Keratinocyte (primary cell): ENCODE measurements around the gene MINK1.
"Not testable (repeated sequence)": the region's sequence is repeated elsewhere in the genome, so short reads cannot be mapped to it uniquely, and the experiment has no call there.

Experiments used
- EZH2 ChIP-seq: IDR thresholded peaks from one replicate; pipeline ENCODE4 v1.6.1; 2012; ENCODE audit warnings: inconsistent platforms, mild to moderate bottlenecking, low read length, moderate library complexity
- TF ChIP-seq, protein P1 (sequence below), 3 experiments: IDR thresholded peaks in 1 of 3; conservative IDR thresholded peaks in 1 of 3; optimal IDR thresholded peaks in 1 of 3; 2 replicates in 2 of 3; 3 replicates in 1 of 3; pipeline versions ENCODE3 to v1.5.1; 2011; ENCODE audit warnings: low read length in 3 of 3, mild to moderate bottlenecking in 3 of 3, moderate library complexity in 2 of 3, control low read depth in 1 of 3, inconsistent platforms in 1 of 3; ENCODE audit not compliant: insufficient read depth in 2 of 3; ENCODE audit errors: extremely low read depth in 1 of 3

DNA sequence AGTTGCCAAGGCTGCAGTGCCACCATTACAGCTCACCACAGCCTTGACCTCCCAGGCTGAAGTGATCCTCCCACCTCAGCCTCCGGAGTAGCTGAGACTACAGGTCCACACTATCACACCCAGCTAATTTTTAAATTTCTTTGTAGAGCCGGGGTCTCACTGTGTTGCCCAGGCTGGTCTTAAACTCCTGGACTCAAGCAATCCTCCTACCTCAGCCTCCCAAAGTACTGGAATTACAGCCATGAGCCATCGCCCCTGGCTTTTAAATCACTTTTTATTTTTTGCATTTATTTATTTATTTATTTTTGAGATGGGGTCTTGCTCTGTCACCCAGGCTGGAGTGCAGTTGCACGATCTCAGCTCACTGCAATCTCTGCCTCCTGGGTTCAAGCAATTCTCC is 81.4 kb downstream of the MINK1 start:
- TF ChIP-seq, protein P1, sequence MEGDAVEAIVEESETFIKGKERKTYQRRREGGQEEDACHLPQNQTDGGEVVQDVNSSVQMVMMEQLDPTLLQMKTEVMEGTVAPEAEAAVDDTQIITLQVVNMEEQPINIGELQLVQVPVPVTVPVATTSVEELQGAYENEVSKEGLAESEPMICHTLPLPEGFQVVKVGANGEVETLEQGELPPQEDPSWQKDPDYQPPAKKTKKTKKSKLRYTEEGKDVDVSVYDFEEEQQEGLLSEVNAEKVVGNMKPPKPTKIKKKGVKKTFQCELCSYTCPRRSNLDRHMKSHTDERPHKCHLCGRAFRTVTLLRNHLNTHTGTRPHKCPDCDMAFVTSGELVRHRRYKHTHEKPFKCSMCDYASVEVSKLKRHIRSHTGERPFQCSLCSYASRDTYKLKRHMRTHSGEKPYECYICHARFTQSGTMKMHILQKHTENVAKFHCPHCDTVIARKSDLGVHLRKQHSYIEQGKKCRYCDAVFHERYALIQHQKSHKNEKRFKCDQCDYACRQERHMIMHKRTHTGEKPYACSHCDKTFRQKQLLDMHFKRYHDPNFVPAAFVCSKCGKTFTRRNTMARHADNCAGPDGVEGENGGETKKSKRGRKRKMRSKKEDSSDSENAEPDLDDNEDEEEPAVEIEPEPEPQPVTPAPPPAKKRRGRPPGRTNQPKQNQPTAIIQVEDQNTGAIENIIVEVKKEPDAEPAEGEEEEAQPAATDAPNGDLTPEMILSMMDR (optimal IDR thresholded peaks at IDR 0.05 in 1 of 3, IDR thresholded peaks at IDR 0.05 in 1 of 3, conservative IDR thresholded peaks at IDR 0.05 in 1 of 3; ENCODE audit: extremely low read depth in 1 of 3, insufficient read depth in 2 of 3, low read length in 3 of 3) = not testable (repeated sequence)
- TF ChIP-seq EZH2 = not testable (repeated sequence)
